ENCODE results near the gene KMT5B. TPM values are rescaled to one million over a fixed set of nuclear protein-coding genes. Genes with fewer than 3 reads are reported as not detected.

Gene KMT5B
- total RNA-seq, 2 experiments from 2014 or later: 14.4 to 14.7 TPM

DNA sequence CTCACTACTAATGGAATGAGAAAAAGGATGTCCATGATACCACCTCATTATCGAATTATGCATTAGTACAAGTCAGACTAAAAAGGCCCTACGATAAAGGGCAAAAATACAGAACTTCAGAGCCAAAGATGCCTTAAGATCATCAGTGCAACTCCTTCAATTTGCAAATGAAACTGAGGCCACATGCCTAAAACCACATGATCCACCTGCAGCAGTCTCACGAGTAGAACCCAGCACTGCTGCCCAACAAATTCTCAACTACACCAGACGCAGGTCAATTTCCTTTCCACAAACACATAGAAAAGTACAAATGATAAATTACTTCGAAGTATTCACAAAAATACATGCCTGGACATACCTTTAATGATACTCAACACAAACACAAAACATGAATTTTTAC, 20.1 kb downstream of the KMT5B start:
- ChIA-PET CTCF (interaction anchor here (0.6 to 0.7 kb wide), 2 partner anchors 10 to 11 kb away, joined by 3 to 6 read pairs; no protein-coding TSS in a partner anchor), POLR2A (interaction anchor here (0.5 kb wide), 1 partner anchor 11 kb away, joined by 4 read pairs; no protein-coding TSS in a partner anchor)

DNA sequence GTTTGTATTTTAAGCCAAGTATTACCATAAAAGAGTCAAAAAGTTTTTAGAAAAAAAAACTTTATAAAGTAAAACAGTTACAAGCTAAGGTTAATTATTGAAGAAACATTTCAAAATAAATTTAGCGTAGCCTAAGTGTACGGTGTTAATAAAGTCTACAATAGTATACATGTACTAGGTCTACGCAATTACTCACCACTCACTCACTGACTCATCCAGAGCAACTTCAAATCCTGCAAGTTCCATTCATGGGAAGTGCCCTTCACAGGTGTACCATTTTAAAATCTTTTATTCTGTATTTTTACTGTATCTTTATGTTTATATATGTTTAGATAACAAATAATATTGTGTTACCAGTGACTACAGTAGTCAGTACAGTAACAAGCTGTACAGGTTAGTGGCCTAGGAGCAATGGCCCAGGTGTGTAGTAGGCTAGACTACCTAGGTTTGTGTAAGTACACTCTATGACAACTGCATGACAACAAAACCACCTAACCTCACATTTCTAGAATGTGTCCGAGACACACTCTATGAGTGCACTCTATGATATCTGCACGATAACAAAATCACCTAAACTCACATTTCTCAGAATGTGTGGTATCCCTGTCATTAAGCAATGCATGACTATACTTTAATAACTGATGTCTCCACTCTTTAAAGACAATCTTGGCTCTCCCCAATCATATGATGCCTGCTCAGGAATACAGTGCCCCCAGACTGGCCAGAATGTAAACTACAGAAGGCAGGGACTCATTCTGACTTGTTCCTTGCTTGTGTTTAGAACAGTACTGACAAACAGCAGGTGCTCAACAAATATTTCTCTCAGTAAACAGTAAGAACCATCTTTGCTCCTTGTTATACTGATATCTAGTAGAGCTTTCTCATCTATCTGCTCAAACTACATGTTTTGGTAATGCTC, 21.2 kb downstream of the KMT5B start:
- ChIA-PET CTCF (interaction anchor here (0.7 to 1.5 kb wide), 2 partner anchors 11 to 14 kb away, joined by 3 read pairs; no protein-coding TSS in a partner anchor), POLR2A (interaction anchor here (0.6 kb wide), 1 partner anchor 345 kb away, joined by 3 read pairs; no protein-coding TSS in a partner anchor)

DNA sequence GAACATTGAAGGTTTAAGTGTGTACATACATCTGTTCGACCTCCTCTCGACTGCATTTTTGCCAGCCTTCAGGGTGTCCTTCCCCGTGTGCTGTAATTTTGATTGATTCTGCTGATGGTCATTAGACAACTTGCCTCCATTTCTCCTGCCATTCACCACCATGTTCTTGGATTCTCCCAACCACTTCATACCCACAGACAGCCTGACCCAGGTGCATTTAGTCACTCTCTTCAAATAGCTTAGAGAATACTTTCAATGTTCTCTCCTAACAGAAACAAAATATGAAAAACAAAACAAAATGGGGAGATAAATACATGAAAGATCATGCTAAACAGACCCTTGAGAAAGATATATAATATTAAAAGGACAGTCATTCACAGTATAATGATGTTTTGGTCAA, 23.2 kb downstream of the KMT5B start:
- ChIA-PET CTCF (no interaction called here), POLR2A (no interaction called here)

DNA sequence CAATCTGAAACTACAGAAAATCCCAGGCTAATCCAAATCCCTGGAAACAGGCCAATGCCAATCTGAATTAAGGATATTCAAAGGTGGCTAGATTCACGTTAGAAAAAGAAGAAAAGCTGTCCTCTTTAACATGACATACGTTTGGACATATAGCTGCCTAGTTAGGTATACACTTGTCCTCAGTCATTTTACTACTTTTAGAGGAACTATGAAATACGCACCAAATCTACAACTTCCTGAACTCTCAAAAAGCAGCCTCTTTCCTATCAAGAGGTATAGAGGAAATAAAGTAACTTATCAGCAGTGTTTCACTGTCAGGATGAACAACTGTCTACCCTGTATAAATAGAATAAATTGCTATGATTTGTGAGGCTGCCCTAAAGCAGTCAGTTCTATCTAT, 24.0 kb downstream of the KMT5B start:
- ChIA-PET POLR2A (no interaction called here), CTCF (no interaction called here)

DNA sequence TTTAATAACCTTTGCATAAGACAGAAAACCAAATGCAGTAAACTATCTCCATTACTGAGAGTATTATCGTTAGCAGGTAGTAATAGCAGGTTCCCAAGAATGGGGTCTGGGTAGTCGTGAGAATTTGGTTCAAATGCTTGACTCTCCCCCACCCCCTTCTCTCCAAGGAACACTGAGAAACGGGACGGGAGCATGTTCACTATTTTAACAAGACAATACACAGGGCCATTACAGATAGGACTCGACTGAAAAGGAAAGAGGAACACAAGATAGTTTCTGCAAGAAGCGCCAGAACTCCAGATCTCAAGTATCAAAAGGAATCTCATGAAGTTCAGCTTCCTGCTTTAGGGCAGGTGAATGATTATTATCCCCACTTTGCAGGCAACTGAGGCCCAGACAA, 27.0 kb downstream of the KMT5B start:
- POLR2A ChIA-PET: no interaction called here
- CTCF ChIA-PET: interaction anchor here (1.3 kb wide), 1 partner anchor 23 kb away, joined by 6 read pairs; no protein-coding TSS in a partner anchor

DNA sequence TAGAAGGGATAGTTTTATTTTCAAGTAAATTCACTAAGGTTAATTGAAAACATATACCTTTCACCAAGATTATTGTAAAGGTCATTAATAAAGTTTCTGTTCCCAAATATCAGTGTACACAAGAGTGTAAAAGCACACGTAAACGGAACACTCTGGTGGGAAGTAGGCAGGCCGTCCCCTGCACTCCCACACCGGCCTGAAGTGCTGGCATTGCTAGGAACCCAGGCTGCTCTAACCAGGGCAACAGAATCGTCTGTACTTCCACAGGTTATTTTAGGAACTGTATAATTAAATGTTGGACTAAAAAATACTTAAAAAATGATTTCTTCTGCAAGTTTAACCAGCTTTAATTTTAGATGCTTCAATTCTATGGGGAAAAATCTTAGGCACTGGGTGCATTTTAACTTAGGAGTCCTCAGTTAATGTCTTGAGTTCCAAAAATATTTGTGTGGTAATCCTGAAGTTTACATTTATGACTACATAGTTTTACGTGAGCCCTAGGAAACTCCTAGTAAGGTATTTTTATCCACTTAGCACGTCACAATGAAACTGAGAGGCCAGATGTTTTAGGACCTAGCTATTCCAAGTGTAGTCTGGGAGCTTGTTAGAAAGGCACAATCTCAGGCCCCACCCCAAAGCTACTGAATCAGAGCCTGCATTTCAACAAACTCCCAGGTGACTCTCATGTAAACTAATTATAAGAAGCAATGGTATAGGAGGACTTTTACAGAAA, 31.2 kb downstream of the KMT5B start:
- ChIA-PET CTCF (no interaction called here), POLR2A (no interaction called here)

DNA sequence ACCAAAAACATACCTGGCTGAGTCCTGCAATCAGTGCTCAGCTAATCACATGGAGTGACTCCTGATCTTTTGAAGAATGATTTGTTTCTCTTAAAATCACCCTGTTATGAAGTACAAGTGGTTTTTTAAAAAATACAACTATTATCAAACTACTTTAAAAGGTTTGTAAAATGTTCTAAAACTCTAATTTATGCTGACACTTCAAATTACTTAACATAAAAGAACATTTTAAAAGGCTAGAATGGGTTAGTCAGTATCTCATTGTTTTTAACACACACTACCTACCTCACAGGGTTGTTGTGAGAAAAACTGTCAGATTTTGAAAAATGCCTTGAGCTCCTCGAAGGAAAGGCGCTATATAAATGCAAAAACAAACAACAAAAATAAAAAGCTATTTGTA, 33.2 kb downstream of the KMT5B start:
- ChIA-PET CTCF (no interaction called here), POLR2A (no interaction called here)

DNA sequence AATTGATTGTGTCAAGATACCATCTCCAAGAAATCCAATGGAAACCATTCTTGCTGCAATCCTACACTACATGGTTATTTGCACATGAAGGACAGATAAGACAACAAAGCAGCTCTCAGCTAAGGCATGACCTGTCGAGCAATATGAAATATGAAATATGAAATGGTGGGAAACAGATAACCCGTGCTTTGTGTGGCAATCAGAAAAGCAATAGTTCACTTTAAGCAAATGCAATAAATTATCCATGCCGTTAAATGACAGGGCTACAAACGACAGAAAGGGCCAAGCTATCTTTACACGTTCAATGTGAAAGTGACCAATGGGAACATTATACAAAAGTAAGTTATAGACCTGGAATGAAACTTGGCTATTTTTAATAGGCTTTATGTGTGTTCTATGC, 35.2 kb downstream of the KMT5B start:
- CTCF ChIA-PET: no interaction called here
- POLR2A ChIA-PET: no interaction called here

DNA sequence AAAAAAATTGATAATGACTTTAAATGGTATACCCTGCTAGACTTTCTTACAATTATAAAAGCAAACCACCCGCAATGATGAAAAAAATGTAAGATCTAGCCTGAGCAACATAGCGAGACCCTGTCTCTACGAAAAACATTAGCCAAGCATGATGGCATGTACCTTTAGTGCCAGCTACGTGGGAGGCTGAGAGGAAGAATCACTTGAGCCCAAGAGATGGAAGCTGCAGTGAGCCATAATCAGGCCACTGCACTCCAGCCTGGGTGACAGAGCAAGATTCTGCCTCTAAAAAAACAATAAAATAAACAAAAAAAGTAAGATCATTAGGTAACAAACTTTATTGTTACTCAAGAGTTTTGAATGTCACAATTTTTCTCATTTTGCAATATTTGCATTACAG, 39.2 kb downstream of the KMT5B start:
- POLR2A ChIA-PET: no interaction called here
- CTCF ChIA-PET: no interaction called here

DNA sequence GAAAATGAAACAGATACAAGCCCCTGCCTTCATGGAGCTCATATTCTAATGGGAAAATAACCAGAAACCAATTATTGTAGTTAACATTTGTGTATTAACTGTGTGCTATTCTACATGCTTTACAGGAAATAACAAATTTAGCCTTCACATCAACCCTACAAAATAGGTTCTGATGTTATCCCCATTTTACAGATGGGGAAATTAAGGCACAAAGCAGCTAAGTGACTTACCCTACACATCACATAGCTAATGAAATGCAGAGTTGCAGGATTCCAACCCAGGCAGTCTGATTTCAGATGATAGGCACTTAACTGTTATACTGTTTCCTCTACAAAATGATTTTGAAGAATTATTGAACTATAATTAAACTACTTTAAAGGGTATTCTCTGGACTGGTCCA, 43.7 kb downstream of the KMT5B start:
- POLR2A ChIA-PET: no interaction called here

DNA sequence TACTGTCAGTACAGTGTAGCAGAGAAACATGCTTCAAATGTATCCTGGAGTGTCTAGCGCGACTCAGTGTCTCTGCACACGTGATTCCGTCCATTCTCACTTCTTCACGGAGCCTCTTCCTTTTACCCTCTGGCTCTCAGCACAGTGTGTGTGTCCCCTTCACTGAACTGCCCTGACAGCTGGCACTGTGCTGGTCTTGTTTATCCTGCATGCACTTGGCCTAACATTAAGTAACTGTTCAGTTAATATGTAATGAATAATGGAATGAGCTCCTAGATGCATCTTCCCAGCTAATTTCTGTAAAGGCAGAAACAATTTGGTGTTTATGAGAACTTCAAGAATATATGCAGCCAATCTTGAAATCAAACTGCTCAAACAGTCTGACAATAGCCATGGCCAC, 44.4 kb downstream of the KMT5B start:
- POLR2A ChIA-PET: no interaction called here
- CTCF ChIA-PET: interaction anchor here (0.7 kb wide), 1 partner anchor 99 kb away, joined by 3 read pairs; no protein-coding TSS in a partner anchor

More for the DNA sequence above, 43.7 kb downstream of the KMT5B start:
- CTCF ChIA-PET: interaction anchor here (0.7 kb wide), 1 partner anchor 99 kb away, joined by 3 read pairs; no protein-coding TSS in a partner anchor

DNA sequence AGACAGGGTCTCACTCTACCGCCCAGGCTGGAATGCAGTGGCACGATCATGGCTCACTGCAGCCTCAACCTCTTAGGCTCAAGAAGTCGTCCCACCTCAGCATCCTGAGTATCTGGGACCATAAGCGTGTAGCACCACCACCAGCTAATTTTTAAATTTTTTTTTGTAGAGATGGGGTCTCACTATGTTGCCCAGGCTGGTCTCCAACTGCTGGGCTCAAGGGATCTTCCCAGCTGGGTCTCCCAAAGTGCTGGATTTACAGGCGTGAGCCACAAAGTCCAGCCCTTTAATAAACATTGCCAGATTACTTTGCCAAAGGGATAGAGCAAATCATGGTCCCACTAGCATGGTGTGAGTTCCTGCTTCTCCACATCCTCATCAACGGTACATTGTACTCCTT, 45.6 kb downstream of the KMT5B start:
- POLR2A ChIA-PET: no interaction called here
- CTCF ChIA-PET: no interaction called here

DNA sequence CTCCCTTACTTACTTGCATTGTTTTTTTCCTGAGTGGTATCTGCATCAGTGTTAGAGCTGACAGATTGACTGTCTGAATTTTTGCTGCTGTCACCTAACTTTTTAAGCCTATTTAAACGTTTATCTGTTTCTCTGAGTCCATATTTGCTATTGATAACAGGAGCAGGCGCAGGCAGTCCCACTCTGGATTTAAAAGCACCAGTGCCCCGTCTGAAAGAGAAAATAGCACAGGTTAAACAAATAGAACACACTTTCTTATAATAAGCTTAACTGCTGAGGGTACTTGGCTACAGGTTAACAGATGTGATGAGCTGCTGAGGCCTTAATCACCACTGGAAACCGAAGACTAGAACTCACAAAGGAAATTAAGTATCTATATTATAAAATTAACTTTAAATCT, 46.1 kb downstream of the KMT5B start:
- CTCF ChIA-PET: no interaction called here
- POLR2A ChIA-PET: no interaction called here

DNA sequence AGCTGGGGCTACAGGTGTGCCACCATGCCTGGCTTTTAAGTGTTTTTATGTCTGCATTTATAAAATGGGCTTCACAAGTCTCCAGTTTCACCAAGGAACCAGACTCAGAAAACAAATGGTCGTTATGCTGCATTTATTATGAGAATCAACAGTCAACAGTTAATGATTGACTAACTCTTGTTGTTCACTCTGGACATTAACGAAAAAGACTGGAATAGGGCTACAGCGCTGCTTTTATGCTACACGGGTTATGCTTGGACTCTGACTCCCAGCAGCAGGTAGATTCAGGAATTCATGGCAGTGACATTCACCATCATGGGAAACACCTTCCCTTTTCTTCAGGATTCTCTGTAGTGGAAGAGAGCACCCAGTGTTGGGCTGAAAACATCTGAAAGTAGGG, 47.5 kb downstream of the KMT5B start:
- ChIA-PET CTCF (no interaction called here), POLR2A (no interaction called here)

DNA sequence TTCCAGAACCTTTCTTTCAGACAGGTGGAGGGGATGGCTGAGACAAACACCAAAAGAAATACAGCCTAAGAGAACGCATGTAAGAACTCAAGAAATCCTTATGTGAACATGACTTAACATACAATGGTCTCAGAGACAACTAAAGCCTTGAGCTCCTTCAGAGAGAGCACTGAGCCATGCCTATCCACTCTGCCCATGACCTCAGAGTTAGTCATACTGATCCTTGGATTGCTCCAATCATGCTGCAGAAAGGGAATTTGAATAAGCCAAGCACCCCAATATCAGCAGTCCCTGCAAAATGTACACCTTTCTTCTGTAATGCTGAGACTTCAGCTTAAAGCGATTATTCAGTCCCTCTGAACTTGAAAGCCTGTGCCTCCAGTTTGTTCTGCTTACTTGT, 48.7 kb downstream of the KMT5B start:
- ChIA-PET CTCF (no interaction called here), POLR2A (no interaction called here)

DNA sequence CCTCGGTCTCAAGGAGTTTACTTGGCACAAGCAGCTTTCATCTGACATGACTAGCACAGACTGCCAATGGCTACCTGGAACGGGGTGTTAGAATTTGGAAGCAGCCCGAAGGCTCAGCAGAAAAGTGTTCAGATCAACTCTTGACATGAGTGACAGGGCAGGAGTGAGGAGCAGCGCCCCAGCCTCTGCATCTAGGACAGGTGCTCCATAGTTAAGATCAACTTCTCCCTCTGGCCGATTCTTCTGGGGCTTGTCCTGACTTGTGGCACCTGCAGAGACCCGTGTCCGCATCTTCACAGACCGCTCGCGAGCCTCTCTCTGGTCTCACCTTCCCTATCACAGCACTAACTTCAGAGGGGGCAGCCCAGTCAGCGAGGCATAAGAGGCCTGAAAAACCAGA, 49.4 kb downstream of the KMT5B start:
- CTCF ChIA-PET: no interaction called here
- POLR2A ChIA-PET: no interaction called here

DNA sequence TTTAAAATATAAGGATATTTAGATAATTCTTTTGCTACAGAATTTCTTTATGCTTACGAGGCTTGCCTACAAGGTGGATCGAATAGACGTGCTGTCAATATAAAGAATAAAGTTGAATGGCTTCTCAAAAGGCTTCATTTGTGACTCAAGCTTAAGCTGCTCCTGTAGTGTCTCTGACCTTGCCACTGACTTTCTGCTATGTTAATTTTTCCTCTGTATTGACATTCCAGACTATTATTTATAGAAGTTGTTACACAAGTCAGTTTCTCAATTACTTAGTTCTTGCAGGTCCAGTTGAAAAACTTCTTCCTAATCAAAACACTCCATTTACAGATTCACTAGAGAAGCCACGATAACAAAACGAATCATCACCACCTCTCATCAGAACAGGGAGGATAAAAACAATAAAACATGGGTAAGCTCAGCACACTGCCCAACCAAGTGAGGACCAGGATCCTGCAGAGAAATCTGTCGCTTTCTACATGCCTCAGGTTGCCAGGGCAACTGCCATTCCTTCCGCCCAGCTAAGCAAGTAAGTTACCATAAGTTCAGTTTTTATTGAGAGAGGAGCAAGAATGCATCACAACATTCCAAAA, 52.9 kb downstream of the KMT5B start:
- ChIA-PET POLR2A (no interaction called here), CTCF (no interaction called here)

DNA sequence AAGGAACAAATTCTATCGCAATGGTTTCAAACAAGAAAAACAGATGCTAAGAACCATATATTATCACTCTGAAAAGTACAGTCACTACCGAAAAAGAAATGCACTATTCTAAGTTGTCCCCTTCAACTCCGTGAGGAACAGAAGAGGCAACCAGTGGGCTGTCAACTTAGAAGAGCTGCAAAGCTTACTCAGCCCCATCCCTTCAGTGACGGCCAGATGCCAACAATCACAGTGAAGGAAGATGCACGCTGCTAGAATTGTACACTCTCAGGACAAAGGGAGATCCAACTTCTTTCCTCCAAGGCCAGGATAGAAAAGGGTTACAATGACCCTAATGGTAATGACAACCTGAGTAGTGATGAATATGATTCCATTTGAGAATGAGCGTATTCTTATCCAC, 53.4 kb downstream of the KMT5B start:
- POLR2A ChIA-PET: no interaction called here
- CTCF ChIA-PET: no interaction called here

DNA sequence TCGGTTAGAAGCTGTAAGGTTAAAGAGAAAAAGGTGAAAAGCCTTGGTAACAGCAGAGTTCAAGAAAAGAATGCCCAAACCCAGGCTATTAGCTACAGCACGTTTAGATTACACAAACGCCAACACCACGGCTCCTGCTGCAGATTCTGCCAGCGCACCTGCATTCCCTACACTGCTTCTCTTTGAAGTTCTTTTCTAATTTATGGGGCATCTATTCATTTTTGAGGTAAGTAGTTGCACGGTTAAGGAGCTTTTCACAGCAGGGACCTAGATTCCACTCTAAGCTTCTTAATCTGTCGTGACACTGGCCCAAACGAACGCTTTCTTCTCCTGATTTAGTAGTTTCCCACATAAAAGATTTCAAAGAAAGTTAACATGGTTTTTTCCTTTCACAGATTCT, 53.9 kb downstream of the KMT5B start:
- POLR2A ChIA-PET: no interaction called here
- CTCF ChIA-PET: interaction anchor here (1.2 kb wide), 1 partner anchor 57 kb away, joined by 3 read pairs; no protein-coding TSS in a partner anchor

DNA sequence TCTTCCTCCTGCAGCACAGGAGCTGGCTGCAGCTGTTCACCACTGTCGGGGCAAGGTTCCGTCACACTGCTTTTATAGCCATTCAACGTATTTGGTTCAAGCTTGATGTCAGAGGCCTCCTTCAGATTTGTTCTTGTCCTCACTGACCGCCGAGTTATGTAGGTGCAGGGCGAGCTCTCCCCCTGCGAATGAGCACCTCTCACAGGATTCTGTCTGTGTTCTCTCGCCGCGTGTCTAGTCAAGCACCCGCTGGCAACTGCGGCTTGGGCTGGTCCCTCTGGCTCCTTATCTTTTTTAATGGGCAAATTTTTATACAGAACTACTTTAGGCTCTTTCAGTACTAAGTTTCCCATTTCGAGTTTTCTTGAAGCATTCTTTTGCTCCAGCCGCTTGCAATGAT, 54.5 kb downstream of the KMT5B start:
- CTCF ChIA-PET: interaction anchor here (1.2 kb wide), 1 partner anchor 57 kb away, joined by 3 read pairs; no protein-coding TSS in a partner anchor
- POLR2A ChIA-PET: interaction anchor here (0.6 kb wide), 1 partner anchor 38 kb away, joined by 3 read pairs; no protein-coding TSS in a partner anchor
